Skin epidermis (tissue), 12 donors: ENCODE results near the gene PLEKHA1.

Source experiments
- H3K27ac ChIP-seq, 21 experiments: fragments of 200-600 bp; sonication (generic) in 11 of 21; one replicate each; pipeline ENCODE4 v1.5.0; 2020; ENCODE audit warnings: mild to moderate bottlenecking in 3 of 21, inconsistent platforms in 2 of 21, moderate library complexity in 2 of 21
- H3K4me3 ChIP-seq, 7 experiments: fragments of 200-600 bp; sonication (generic) in 2 of 7; one replicate each; pipeline ENCODE4 v1.5.0; 2020; ENCODE audit warnings: inconsistent platforms in 2 of 7, mild to moderate bottlenecking in 2 of 7, moderate library complexity in 1 of 7

The PLEKHA1 gene

GRCh38 chr10:122374237-122374858, at the start of gene PLEKHA1:
PLEKHA1 (plus strand) TSS chr10:122374708; CDS start chr10:122393201, 18,493 bp downstream.
- peak within 1 kb of the TSS; percentile 81 to 99 (median 96) for H3K27ac ChIP-seq

DNA sequence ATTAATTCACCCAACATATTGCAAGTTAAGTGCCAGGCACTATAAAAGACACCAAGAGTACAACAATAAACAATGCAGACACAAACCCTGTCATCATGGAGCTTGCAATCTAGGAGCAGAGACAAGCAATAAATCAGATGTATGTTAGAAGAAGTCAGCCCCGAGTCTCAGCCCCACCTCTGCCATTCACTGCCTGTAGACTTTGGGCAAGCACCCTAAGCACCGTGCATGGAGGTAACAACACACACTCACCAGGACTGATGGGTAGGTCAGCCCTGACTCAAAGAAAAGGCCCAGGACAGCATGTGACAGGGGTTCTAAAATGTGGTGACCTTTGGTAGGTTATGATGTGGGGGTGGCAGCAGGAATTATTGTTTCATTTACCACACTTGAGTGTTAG, 49.3 kb upstream of the PLEKHA1 start:
- Histone ChIP-seq H3K27ac (peak overlapping the region in 2 of 21 experiments; percentile 54 to 67), H3K4me3 (no peak overlapping the region)

More at GRCh38 chr10:122374237-122374858, at the start of gene PLEKHA1:
- H3K4me3 ChIP-seq: peak within 1 kb of the TSS; percentile 68 to 93 (median 80)

DNA sequence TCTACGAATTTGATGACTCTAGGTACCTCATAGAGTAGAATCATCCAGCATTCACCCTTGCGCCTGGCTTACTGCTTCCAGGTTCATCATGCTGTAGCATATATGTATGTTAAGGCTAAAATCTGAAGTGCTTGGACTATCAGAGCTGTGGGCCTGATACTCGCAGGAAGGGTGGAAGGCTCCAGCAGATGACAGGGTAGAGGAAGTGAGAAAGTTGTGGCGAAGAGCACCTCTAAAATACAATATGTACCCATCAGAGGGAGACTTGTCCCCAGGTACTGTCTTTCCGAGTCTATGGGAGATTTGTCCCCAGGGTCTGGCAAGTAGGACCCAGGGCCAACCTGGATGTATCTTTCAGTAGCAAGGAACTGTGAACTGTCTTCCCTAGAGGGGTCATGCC, 48.1 kb upstream of the PLEKHA1 start:
- no peak overlapping the region for H3K4me3 ChIP-seq
- H3K27ac ChIP-seq: no peak overlapping the region

- H3K27ac ChIP-seq: no peak overlapping the region
- H3K4me3 ChIP-seq: no peak overlapping the region
Measured at GRCh38 chr10:122326806-122327205, 47.7 kb upstream of the PLEKHA1 start.

DNA sequence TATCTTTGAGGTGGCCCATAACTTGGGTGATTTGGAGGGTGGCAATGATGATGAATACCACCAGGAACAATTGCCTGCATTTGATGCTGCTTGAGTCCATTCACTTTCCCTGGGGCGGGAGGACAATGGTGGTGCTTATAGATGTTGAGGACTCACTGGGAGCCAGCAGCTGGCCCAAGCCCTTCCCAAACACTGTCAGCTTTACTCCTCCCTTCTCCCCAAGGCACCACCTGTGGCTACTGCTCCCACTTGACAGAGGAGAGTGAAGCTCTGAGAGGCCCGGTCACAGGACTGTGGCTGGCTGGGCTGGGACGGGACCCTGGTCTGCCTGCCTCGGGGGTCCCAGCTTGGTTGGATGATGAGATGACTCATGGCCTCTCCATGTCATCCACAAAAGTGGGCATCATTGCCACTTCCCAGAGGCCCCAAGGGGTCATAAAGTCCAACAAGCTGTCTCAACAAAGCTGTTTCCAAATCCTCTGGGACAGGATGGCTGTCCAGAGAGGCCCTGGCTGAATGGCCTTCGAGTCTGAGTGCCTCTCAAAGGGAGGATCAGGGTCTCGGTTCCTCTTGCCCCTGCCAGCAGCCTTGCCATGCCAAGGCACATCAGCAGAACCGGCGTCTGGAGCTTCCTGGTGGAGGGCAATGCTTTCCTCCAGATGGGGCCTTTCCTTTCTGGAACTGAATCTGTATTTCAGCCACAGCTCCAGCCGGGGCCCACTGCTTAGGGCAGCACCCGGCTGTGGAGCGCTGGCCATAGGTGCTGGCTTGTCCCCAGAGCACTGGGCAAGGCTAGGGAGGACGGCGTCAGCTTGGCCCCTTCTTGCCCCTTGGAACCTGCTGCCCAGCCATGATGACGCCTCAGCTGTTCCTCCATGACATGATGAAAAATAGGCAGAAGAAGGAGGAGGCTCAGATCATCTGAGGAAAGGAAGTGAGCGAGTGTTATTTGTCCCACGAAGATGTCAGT, 47.0 kb upstream of the PLEKHA1 start:
- H3K4me3 ChIP-seq: no peak overlapping the region
- H3K27ac ChIP-seq: no peak overlapping the region

- no peak overlapping the region for H3K27ac ChIP-seq
- H3K4me3 ChIP-seq: no peak overlapping the region
Measured at GRCh38 chr10:122328676-122329075, 45.8 kb upstream of the PLEKHA1 start.

DNA sequence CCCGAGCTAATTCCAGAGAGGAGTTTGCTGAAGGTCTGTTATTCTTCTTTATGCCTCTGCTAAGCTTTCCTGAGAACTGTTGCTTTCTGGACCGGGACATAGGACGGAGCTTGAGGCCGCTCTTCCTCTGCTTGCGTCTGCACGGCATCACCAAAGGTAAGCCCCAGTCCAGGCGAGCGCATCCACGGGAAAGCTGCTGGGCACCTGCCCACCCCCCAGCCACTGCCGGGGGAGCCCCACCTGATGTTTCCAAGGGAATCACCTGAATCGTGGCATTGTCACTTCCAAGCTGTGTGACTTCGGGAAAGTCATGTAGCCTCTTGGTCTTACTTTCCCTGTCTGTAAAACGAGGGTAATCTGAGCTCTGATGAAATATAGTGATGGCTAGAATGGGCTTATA, 45.1 kb upstream of the PLEKHA1 start:
- no peak overlapping the region for H3K4me3 ChIP-seq
- H3K27ac ChIP-seq: no peak overlapping the region

GRCh38 chr10:122331100-122331499, 43.4 kb upstream of the PLEKHA1 start:
- Histone ChIP-seq H3K27ac (no peak overlapping the region), H3K4me3 (no peak overlapping the region)

GRCh38 chr10:122331615-122332446, 42.7 kb upstream of the PLEKHA1 start:
- no peak overlapping the region for H3K27ac ChIP-seq
- no peak overlapping the region for H3K4me3 ChIP-seq

DNA sequence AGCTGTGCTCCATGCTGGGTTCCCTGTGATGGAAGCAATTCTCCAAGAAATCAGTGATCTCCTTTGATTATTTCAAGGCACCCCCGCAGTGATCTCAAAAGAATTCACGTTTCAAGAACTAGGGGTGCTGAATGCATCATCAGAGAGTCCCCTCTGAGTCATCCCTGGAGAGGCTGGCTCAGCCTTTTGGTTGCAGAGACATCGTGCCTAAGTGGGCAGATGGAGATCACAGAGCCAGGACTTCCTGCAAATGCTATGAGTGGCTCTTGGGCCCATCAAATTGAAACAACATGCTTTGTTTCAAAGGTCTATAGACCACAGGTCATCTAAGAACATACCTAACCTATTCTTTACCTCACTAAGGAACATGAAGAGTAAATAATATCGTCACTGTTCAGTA, 41.5 kb upstream of the PLEKHA1 start:
- H3K27ac ChIP-seq: no peak overlapping the region
- no peak overlapping the region for H3K4me3 ChIP-seq

GRCh38 chr10:122336332-122336731, 38.2 kb upstream of the PLEKHA1 start:
- peak overlapping the region in 5 of 21 experiments; percentile 56 to 91 (median 63) for H3K27ac ChIP-seq

GRCh38 chr10:122336961-122337360, 37.5 kb upstream of the PLEKHA1 start:
- Histone ChIP-seq H3K27ac (peak overlapping the region in 7 of 21 experiments; percentile 43 to 91 (median 57)), H3K4me3 (no peak overlapping the region)

More at GRCh38 chr10:122336332-122336731, 38.2 kb upstream of the PLEKHA1 start:
- H3K4me3 ChIP-seq: no peak overlapping the region

DNA sequence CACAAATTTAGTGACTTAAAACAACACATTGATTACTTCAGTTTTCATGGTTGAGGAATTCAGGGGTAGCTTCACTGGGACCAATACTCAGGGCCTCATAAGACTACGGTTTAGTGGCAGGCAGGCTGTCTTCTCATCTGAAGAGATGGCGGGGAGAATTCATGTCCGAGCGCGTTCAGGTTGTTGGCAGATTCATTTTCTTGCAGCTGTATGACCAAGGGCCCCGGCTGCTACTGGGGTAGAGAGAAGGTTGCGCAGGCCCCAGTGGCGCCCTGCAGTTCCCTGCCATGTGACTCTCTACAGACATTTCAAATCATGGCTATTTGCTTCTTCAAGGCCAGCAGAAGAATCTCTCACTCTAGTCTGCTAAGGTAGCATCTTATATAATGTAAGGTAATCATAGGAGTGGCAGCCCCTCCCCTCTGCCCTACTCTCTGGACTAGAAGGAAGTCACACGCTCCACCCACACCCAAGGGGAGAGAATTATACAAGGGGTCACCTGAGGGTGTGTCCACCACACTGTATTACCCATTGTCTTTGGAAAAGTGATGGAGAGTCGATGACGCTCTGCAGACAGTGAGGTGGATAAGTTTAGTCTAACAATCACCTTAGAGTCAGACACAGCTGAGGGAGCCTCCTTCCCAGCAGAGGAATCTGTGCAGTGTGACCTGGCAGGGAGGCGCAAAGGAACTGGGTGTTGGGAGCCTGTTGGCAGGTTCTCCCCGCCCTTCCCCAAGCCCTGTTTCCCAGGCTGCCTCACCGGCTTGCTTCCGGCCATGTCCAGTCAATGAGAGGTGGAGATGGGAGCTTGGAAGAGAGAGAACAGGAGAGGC, 35.7 kb upstream of the PLEKHA1 start:
- peak overlapping the region in 15 of 21 experiments; percentile 3 to 91 (median 56) for H3K27ac ChIP-seq
- H3K4me3 ChIP-seq: no peak overlapping the region

- Histone ChIP-seq H3K27ac (peak overlapping the region in 7 of 21 experiments; percentile 53 to 91 (median 56)), H3K4me3 (no peak overlapping the region)
Measured at GRCh38 chr10:122341141-122341810, 33.2 kb upstream of the PLEKHA1 start.

- Histone ChIP-seq H3K4me3 (no peak overlapping the region), H3K27ac (peak overlapping the region in 5 of 21 experiments; percentile 46 to 91 (median 56))
Measured at GRCh38 chr10:122342293-122343134, 32.0 kb upstream of the PLEKHA1 start.

DNA sequence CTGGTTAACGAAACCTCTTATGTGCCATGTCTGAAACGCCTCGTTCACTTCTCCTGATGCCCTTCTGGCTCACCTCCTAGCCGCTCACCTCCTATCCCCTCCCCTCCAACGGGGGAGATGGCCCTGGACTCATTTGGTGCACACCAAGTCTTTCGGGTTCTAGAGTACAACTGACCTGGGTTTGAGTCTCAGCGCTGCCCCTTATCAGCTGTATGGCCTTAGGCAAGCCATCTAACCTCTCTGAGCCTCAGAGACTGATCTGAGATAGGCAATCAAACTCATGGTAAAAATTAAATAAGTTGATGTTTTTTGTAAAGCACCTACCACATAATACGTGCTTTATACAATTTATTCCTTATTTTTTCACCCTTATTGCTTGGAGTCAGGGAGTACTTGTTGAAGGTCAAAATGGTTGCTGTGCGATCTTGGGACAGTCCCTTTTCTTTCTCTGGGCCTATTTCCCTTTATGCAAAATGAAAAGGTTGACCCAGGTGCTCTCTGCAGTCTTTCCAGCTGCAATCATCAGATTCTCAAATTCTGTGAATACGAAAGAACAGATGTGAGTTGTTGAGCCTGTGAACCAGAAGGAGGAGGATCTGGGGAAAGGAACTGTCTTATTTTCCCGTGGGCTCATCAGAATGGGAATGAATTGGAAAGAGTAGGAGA, 31.2 kb upstream of the PLEKHA1 start:
- no peak overlapping the region for H3K4me3 ChIP-seq
- peak overlapping the region in 1 of 21 experiments; percentile 91 for H3K27ac ChIP-seq

DNA sequence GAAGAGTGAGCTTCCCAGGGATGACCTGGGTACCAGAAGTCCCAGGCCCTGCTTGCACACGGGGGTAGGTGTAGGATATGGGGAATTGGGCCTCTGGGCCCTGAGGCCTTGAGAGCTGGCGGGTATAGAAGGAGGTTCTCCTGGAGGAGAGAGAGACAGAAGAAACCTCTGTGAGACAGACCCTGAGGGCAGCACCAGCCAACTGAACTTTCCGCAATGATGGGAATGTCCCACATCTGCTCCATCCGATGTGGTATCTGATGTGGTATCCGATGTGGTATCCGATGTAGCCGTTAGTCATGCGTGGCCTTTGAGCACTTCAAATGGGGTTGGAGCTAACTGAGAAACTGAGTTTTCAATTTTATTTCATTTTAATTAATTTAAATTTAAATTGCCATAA, 30.6 kb upstream of the PLEKHA1 start:
- H3K4me3 ChIP-seq: no peak overlapping the region
- no peak overlapping the region for H3K27ac ChIP-seq
